Adrenal gland (tissue), 12 donors: ENCODE measurements around the gene NSD1. TPM values are rescaled to one million over a fixed set of nuclear protein-coding genes. Genes with fewer than 3 reads are reported as not detected.

Source experiments
- DNase-seq, 7 donors: peaks; one replicate each; pipeline ENCODE4 v3.0.0-alpha.2; 2019 to 2020
- H3K27ac ChIP-seq, 5 donors: fragments of 200-600 bp; sonication (generic) in 4 of 5; 1 replicate in 3 of 5; 2 replicates in 2 of 5; pipeline versions ENCODE4 v1.5.1 to v1.8.0; 2016 to 2020; ENCODE audit warnings: mild to moderate bottlenecking in 1 of 5
- H3K27me3 ChIP-seq: fragments of 200-600 bp; 2 replicates; pipeline ENCODE4 v1.8.0; 2021
- H3K36me3 ChIP-seq, 2 donors: fragments of 200-600 bp; replicated peaks in 1 of 2; 1 replicate in 1 of 2; 2 replicates in 1 of 2; pipeline versions ENCODE4 v1.5.1 to v1.8.0; 2018 to 2022
- H3K4me1 ChIP-seq, 2 donors: fragments of 200-600 bp; replicated peaks in 1 of 2; 1 replicate in 1 of 2; 2 replicates in 1 of 2; pipeline versions ENCODE4 v1.5.1 to v1.8.0; 2018 to 2021
- H3K4me3 ChIP-seq, 4 donors: fragments of 200-600 bp; sonication (generic) in 3 of 4; one replicate each; pipeline ENCODE4 v1.5.1; 2016 to 2018
- H3K9me3 ChIP-seq, 3 donors: fragments of 200-600 bp; sonication (generic) in 1 of 3; replicated peaks in 1 of 3; 1 replicate in 2 of 3; 2 replicates in 1 of 3; pipeline versions ENCODE4 v1.5.1 to v1.8.0; 2016 to 2021
- POLR2A ChIP-seq, 2 donors: fragments of 450-650 bp; IDR thresholded peaks; one replicate each; pipeline ENCODE4 v1.6.1; 2017; ENCODE audit warnings: antibody characterized with exemption in 2 of 2, mild to moderate bottlenecking in 2 of 2, moderate library complexity in 1 of 2
- WGBS, 4 donors: extraction: QIAGEN DNeasy Blood & Tissue Kit in 2 of 4; methylation state at CpG; one replicate each; pipeline versions ENCODE4 v1.1.5 to v1.1.7; 2013 to 2017; 5-methylcytosine and 5-hydroxymethylcytosine counted together
- intact Hi-C, 2 donors: fragments of 100-400 bp; cut with DNase I; formaldehyde crosslinking; loops; one replicate each; pipeline versions ENCODE4 v1.14.1 to v1.15.0; 2022 to 2023
- polyA plus RNA-seq, 3 donors: library from polyadenylated mRNA; stranded (reverse); fragments of 200-250 nt in 2 of 3; fragments of 350-450 nt in 1 of 3; fragmentation: Illumina TruSeq in 1 of 3; extraction: RNeasy Lipid Tissue Mini Kit (QIAGEN cat#74804) in 1 of 3; gene quantifications; one replicate each; pipeline ENCODE4 v1.2.3, GENCODE V29; 2013 to 2014
- total RNA-seq, 9 donors: library from RNA; depleted of rRNA in 4 of 9; stranded (reverse); fragments of >200 nt in 4 of 9; fragments of 120-200 nt in 1 of 9; fragmentation: NEBNext Ultra II Directional in 1 of 9; extraction: Animal tissue kit (Norgen Biotek cat#: 25700) in 1 of 9; gene quantifications; one replicate each; pipeline versions ENCODE4 v1.1.0 to v1.2.4, GENCODE V29; 2013 to 2023
- TF ChIP-seq, protein P1 (sequence below), 6 experiments: fragments of 450-650 bp in 4 of 6; fragments of 200-600 bp in 2 of 6; sonication (generic) in 1 of 6; IDR thresholded peaks; 1 replicate in 5 of 6; 2 replicates in 1 of 6; pipeline versions ENCODE4 v1.5.1 to v1.8.0; 2016 to 2021; ENCODE audit warnings: antibody characterized with exemption in 6 of 6, mild to moderate bottlenecking in 2 of 6, moderate library complexity in 1 of 6
- donor health status: healthy with polysubstance abuse.
- donor health status: Bipolar disorder and iron deficiency.
- donor health status: DM: yes; HTN: yes; CAD: no.
- donor health status: DM: no; HTN: no; CAD: no.
- donor health status: DM: no; HTN: no; CAD: no.
- donor health status: DM: yes; HTN: yes; CAD: no.

NSD1 gene
- total and polyA plus RNA-seq, 12 donors = 6.4 to 73.9 (median 44.3) TPM

DNA sequence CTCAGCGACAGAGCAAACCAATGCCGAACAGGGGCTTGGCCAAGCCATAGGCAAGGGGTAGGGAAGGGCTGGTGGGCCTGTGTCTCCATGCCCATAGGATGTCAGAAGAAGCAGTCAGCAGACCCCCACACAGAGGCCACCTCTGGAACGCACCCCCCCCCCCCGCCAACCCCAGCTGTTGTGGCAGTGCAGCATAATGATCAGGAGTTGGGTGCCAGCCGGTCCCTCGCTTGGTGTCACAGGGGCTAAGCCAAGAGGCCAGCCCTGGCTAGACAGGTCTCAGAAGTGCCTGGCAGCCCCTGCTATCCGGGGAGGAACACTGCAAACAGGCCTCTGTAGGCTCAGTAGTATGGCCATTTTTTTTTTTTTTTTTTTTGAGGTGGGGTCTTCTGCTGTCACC lies 181.8 kb downstream of the NSD1 start:
- Histone ChIP-seq H3K36me3 (no peaks in the 10 kb centered on the region), H3K27ac (no peak overlapping the region), H3K27me3 (no peaks in the 10 kb centered on the region), H3K4me1 (peaks cover 12 to 19% of the 10 kb centered on the region in 2 donors), H3K9me3 (no peaks in the 10 kb centered on the region), H3K4me3 (no peak overlapping the region)
- DNase-seq = peak in 1 of 7 donors; percentile 7
- 74 to 88% (median 80%) methylated on average over 5 to 7 of the region's 7 CpGs for WGBS, 4 donors
- intact Hi-C loops = loop anchor here (5.0 to 10.0 kb wide), 3 partner anchors 69 to 142 kb away; partner anchors contain the start of gene SLC34A1 (in 1 of the 2)
- no peak for TF ChIP-seq POLR2A (IDR thresholded peaks at IDR 0.05)
- TF ChIP-seq, protein P1, sequence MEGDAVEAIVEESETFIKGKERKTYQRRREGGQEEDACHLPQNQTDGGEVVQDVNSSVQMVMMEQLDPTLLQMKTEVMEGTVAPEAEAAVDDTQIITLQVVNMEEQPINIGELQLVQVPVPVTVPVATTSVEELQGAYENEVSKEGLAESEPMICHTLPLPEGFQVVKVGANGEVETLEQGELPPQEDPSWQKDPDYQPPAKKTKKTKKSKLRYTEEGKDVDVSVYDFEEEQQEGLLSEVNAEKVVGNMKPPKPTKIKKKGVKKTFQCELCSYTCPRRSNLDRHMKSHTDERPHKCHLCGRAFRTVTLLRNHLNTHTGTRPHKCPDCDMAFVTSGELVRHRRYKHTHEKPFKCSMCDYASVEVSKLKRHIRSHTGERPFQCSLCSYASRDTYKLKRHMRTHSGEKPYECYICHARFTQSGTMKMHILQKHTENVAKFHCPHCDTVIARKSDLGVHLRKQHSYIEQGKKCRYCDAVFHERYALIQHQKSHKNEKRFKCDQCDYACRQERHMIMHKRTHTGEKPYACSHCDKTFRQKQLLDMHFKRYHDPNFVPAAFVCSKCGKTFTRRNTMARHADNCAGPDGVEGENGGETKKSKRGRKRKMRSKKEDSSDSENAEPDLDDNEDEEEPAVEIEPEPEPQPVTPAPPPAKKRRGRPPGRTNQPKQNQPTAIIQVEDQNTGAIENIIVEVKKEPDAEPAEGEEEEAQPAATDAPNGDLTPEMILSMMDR (IDR thresholded peaks at IDR 0.05) = no peak

DNA sequence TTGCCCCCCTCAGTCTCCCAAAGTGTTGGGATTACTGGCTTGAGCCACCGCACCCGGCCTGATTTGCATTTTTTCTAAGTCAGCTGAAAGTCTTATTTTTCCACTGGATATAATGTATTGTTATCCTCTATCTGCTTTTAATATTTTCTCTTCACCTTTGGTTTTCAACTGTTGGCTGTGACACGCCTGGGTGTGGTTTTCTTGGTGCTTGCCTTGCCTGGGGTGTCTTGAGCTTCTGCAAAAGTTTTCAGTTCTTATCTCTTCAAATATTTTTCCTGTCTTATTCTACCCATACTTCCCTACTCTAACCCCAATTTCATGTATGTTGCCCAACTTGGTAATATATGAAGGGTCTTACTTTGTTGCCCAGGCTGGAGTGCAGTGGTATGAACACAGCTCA lies 182.4 kb downstream of the NSD1 start:
- H3K4me3 ChIP-seq = no peak overlapping the region
- H3K27ac ChIP-seq = no peak overlapping the region
- no peak for DNase-seq
- TF ChIP-seq, protein P1 (IDR thresholded peaks at IDR 0.05) = no peak
- no peak for TF ChIP-seq POLR2A (IDR thresholded peaks at IDR 0.05)
- intact Hi-C loops = loop anchor here (5.0 to 10.0 kb wide), 3 partner anchors 69 to 141 kb away; partner anchors contain the start of gene SLC34A1 (in 1 of the 2)
- H3K36me3 ChIP-seq = no peaks in the 10 kb centered on the region
- WGBS, 4 donors = 78 to 100% (median 97%) methylated on average over 3 of the region's 3 CpGs
- peaks cover 10 to 18% of the 10 kb centered on the region in 2 donors for H3K4me1 ChIP-seq
- H3K9me3 ChIP-seq = no peaks in the 10 kb centered on the region
- no peaks in the 10 kb centered on the region for H3K27me3 ChIP-seq

DNA sequence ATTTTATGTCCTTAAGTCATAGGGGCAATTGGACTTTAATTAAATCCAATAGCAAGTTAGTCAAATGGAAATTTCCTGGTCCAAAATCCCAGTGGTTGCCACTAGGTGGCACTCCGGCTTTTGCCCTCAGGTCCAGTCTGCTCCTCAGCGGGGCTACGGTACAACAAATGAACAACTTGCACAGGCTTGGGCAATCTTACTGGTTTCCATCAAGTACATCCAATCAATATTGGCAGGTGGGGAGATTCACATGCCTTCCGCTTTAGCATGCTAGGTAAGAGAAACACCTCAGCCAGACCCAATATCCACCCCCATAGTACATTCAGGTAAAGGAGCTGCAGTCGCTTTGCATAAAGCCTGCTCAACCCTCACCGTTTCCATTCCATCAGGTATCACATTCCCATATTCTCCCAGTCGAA lies 184.4 kb downstream of the NSD1 start:
- DNase-seq = peak; percentile 73 to 92 (median 85)
- H3K36me3 ChIP-seq = no peaks in the 10 kb centered on the region
- peaks cover 0 to under 1% of the 10 kb centered on the region in 2 donors for H3K4me1 ChIP-seq
- no peaks in the 10 kb centered on the region for H3K9me3 ChIP-seq
- H3K4me3 ChIP-seq = no peak overlapping the region
- intact Hi-C loops = loop anchor here (5.0 to 10.0 kb wide), 3 partner anchors 67 to 139 kb away; partner anchors contain the start of gene SLC34A1 (in 1 of the 2)
- TF ChIP-seq POLR2A (IDR thresholded peaks at IDR 0.05) = no peak
- TF ChIP-seq, protein P1 (IDR thresholded peaks at IDR 0.05) = peak; percentile 80 to 87 (median 85)
- H3K27me3 ChIP-seq = no peaks in the 10 kb centered on the region
- 28 to 37% (median 32%) methylated on average over 7 of the region's 7 CpGs for WGBS, 4 donors
- H3K27ac ChIP-seq = no peak overlapping the region

DNA sequence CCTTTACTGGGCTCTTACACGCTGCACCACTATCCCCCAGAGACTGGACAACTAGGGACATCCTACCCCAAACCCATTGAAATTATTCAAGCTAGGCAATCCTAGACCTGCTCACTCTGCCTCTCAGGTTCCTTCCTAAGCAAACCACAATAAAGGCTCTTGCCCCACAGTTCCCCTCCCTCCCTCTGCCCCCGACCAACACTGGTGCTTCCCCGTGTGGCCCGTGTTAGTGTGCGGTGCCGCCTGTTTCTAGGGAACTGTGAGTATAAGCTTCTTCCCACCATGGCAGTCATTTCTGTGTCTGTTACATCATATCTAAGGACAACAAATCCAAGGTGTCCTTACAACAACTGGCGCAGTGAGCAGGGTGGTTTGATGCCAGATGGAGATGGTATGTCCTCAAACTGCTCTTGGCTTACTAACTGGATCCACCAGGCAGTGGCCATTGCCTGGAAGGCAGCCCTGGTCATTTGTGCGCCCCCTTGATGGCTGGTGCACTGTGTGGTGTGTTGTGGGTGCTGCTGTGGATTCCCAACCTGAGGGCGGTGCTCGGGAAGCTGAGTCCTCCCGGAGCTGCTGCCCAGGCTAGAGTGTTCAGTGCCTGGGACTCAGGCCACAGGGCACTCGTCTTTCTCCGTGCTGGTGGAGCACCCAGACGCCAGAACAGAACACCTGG lies 186.5 kb downstream of the NSD1 start:
- intact Hi-C loops = loop anchor here (5.0 to 10.0 kb wide), 3 partner anchors 65 to 137 kb away; partner anchors contain the start of gene SLC34A1 (in 1 of the 2)
- 78 to 92% (median 89%) methylated on average over 7 to 14 of the region's 14 CpGs for WGBS, 4 donors
- no peak for DNase-seq
- H3K27ac ChIP-seq = no peak overlapping the region
- no peak overlapping the region for H3K4me3 ChIP-seq
- no peaks in the 10 kb centered on the region for H3K27me3 ChIP-seq
- H3K36me3 ChIP-seq = no peaks in the 10 kb centered on the region
- H3K9me3 ChIP-seq = no peaks in the 10 kb centered on the region
- no peaks in the 10 kb centered on the region for H3K4me1 ChIP-seq
- TF ChIP-seq, protein P1 (IDR thresholded peaks at IDR 0.05) = no peak
- TF ChIP-seq POLR2A (IDR thresholded peaks at IDR 0.05) = no peak
